BJ (cell line): ENCODE measurements around the gene CFAP68. TPM values are rescaled to one million over a fixed set of nuclear protein-coding genes. Genes with fewer than 3 reads are reported as not detected.
"Not testable (repeated sequence)": the region's sequence is repeated elsewhere in the genome, so short reads cannot be mapped to it uniquely, and the experiment has no call there.

ENCODE experiments used
- CTCF ChIA-PET: fragments of 350-600 bp; formaldehyde crosslinking; extraction: SDS; loops from one replicate; lab custom pipeline; 2021; ENCODE audit warnings: antibody characterized with exemption, inconsistent platforms; lab: Yijun Ruan, JAX
- POLR2A ChIA-PET: fragments of 300-600 bp; sonication (Branson Sonifier 250); formaldehyde crosslinking; extraction: SDS; loops from one replicate; lab custom pipeline; 2021; ENCODE audit warnings: antibody characterized with exemption; lab: Charles Lee
- DNase-seq: peaks from one replicate; pipeline ENCODE4 v3.0.0-alpha.2; 2011; ENCODE audit warnings: low read depth
- H3K27me3 ChIP-seq: 2 replicates; pipeline ENCODE4 v1.6.0; 2011; ENCODE audit warnings: low read length; ENCODE audit not compliant: control insufficient read depth, insufficient read depth
- H3K36me3 ChIP-seq: 2 replicates; pipeline ENCODE4 v1.5.1; 2011; ENCODE audit warnings: low read length; ENCODE audit not compliant: control insufficient read depth, insufficient read depth
- H3K4me3 ChIP-seq: 2 replicates; pipeline ENCODE4 v1.5.1; 2011; ENCODE audit warnings: low read depth, mild to moderate bottlenecking, control low read depth, low read length
- polyA plus RNA-seq: library from polyadenylated mRNA; depleted of rRNA; stranded (reverse); fragments of >200 nt; gene quantifications from 2 replicates; pipeline ENCODE4 v1.2.3, GENCODE V29; 2011
- TF ChIP-seq, protein P1 (sequence below): IDR thresholded peaks from 2 replicates; pipeline ENCODE4 v1.5.1; 2011; ENCODE audit warnings: low read depth, mild to moderate bottlenecking, control low read depth, inconsistent platforms, low read length, moderate library complexity; ENCODE audit not compliant: insufficient read depth

The CFAP68 gene
- polyA plus RNA-seq, 1 experiment: 16.6 TPM

DNA sequence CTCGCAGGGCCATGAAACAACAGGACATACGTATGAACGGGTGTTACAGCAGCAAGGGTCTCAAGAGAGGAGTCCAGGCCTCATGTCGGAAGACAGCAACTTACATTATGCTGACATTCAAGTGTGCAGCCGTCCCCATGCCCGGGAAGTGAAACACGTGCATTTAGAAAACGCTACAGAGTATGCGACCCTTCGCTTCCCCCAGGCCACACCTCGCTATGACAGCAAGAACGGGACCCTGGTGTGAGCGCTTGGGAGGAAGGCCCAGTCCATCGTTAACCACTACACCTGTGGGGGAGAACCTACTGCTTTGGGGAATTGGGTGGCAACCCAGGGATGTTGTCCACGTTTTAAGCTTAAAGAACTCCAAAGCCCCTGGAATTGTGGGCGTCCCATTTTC, 46.6 kb downstream of the CFAP68 start:
- TF ChIP-seq, protein P1, sequence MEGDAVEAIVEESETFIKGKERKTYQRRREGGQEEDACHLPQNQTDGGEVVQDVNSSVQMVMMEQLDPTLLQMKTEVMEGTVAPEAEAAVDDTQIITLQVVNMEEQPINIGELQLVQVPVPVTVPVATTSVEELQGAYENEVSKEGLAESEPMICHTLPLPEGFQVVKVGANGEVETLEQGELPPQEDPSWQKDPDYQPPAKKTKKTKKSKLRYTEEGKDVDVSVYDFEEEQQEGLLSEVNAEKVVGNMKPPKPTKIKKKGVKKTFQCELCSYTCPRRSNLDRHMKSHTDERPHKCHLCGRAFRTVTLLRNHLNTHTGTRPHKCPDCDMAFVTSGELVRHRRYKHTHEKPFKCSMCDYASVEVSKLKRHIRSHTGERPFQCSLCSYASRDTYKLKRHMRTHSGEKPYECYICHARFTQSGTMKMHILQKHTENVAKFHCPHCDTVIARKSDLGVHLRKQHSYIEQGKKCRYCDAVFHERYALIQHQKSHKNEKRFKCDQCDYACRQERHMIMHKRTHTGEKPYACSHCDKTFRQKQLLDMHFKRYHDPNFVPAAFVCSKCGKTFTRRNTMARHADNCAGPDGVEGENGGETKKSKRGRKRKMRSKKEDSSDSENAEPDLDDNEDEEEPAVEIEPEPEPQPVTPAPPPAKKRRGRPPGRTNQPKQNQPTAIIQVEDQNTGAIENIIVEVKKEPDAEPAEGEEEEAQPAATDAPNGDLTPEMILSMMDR: no peak
- Histone ChIP-seq H3K36me3 (no peaks in the 10 kb centered on the region), H3K27me3 (no peaks in the 10 kb centered on the region), H3K4me3 (no peak overlapping the region)
- no peak for DNase-seq
- ChIA-PET POLR2A (interaction anchor here (0.5 kb wide), 1 partner anchor 13 kb away, joined by 3 read pairs; no protein-coding TSS in a partner anchor), CTCF (interaction anchor here (0.6 to 1.9 kb wide), 6 partner anchors 11 to 71 kb away, joined by 3 to 15 read pairs (median 5); partner anchors contain the start of gene CFAP68)

DNA sequence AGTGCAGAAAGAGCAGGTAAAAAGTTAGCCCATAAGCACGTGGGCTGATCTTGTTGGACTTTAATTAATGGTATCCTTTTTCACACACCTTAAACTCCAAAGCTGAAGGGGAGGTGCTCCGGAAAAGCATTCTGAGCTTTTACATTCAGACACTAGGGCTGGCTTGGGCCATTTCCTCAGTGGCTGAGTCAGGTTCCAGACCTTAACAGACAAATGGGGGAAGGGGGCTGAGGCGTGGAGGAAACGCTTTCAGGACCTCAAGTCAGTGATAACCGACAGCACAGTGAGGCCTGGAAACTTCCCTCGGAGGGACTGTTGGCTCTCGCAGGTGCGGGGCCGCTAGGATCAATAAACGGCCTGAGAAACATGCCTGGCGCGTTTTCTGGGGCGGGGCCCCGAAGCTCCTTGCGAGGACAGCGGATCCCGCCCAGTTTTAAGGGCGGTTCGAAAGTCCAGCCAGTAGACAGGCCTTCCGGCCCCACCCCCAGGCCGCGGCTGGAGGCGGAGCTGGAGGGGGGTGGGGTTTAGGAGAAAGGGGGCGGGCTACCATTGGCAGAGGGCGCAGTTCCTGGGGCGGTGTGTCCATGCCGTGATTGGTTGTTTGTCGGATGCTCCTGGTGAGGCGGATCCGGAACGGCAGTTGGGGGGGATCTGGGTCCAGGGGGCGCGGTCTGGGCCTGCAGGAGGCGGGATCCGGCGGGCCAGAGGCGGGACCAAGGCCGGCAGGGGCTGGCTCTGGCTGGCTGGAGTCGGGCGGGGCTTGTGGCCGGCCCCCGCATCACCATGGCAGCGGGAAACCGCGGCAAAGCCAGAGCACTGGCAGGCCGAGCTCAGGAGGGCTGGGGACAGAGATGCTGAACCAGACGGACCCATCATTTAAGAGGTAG, 47.4 kb downstream of the CFAP68 start:
- CTCF ChIA-PET: interaction anchor here (0.6 to 3.3 kb wide), 13 partner anchors 12 to 70 kb away, joined by 3 to 15 read pairs (median 4); partner anchors contain the start of genes ALG9 and CFAP68
- Histone ChIP-seq H3K36me3 (no peaks in the 10 kb centered on the region), H3K27me3 (no peaks in the 10 kb centered on the region), H3K4me3 (peak overlapping the region; percentile 40)
- POLR2A ChIA-PET: interaction anchor here (0.6 to 0.8 kb wide), 4 partner anchors 12 to 51 kb away, joined by 3 to 5 read pairs (median 4); no protein-coding TSS in a partner anchor
- peak; percentile 86 for DNase-seq
- TF ChIP-seq, protein P1: peak; percentile 7; the same call in 1 of the 2 replicates

DNA sequence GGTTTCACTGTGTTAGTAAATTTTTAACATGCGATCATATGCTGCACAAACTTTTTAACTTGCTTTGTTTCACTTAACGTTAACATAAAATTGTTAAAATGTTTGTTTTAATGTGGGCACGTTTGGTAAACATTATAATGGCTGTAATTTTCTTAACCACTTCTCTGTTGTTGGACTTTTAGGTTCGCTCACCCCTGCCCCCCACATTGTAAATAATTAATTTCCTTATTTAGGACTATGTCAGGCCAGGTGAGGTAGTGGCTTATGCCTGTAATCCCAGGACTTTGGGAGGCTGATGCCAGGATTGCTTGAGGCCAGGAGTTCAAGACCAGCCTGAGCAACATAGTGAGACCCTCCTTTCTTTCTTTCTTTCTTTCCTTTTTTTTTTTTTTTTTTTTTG, 51.1 kb downstream of the CFAP68 start:
- TF ChIP-seq, protein P1: no peak
- ChIA-PET CTCF (interaction anchor here (1.6 to 4.6 kb wide), 11 partner anchors 11 to 350 kb away, joined by 5 to 33 read pairs (median 11); partner anchors contain the start of gene CFAP68), POLR2A (no interaction called here)
- no peak for DNase-seq
- no peak overlapping the region for H3K4me3 ChIP-seq
- H3K36me3 ChIP-seq: no peaks in the 10 kb centered on the region
- no peaks in the 10 kb centered on the region for H3K27me3 ChIP-seq

DNA sequence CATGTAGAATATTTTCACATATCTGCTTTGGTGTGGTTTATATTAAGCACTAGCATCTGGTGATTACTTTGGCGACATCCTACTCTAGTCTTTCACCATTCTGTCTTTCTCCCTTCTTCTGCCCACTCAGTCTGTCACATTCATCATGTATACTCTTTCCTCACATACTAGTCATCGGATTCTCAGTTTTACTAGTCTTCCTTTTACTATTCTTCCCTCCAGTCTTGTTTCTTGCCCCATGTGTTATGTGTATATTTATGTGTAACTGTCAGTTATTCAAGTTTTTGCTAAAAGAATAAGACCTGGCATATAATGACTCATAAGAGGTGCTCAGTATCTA, 53.2 kb downstream of the CFAP68 start:
- H3K4me3 ChIP-seq: no peak overlapping the region
- TF ChIP-seq, protein P1: no peak
- no peaks in the 10 kb centered on the region for H3K27me3 ChIP-seq
- POLR2A ChIA-PET: interaction anchor here (0.6 kb wide), 1 partner anchor 9 kb away, joined by 9 read pairs; no protein-coding TSS in a partner anchor
- CTCF ChIA-PET: interaction anchor here (1.0 to 4.6 kb wide), 11 partner anchors 9 to 67 kb away, joined by 3 to 33 read pairs (median 8); no protein-coding TSS in a partner anchor
- H3K36me3 ChIP-seq: no peaks in the 10 kb centered on the region
- no peak for DNase-seq

DNA sequence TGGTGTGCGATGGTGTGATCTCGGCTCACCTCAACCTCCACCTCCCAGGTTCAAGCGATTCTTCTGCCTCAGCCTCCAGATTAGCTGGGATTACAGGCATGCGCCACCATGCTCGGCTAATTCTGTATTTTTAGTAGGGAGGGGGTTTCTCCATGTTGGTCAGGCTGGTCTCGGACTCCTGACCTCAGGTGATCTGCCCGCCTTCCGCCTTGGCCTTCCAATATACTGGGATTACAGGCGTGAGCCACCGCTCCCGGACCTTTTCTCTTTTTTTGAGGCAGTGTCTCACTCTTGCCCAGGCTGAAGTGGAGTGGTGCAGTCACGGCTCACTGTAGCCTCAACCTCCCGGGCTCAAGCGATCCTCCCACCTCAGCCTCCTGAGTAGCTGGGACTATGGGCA, 53.8 kb downstream of the CFAP68 start:
- H3K36me3 ChIP-seq, H3K4me3 ChIP-seq, POLR2A ChIA-PET, H3K27me3 ChIP-seq, DNase-seq: not testable (repeated sequence)
- CTCF ChIA-PET: interaction anchor here (1.1 to 6.3 kb wide), 3 partner anchors 9 to 47 kb away, joined by 3 to 65 read pairs (median 4); no protein-coding TSS in a partner anchor
